Activated effector memory CD4-positive, alpha-beta T cell treated with Interleukin-2 at 50 U/mL for 16 hours (primary cell): ENCODE results near the gene ARVCF.

Source experiments
- DNase-seq: peaks from one replicate; pipeline ENCODE4 v3.0.0-alpha.2; 2020

The ARVCF gene

DNA sequence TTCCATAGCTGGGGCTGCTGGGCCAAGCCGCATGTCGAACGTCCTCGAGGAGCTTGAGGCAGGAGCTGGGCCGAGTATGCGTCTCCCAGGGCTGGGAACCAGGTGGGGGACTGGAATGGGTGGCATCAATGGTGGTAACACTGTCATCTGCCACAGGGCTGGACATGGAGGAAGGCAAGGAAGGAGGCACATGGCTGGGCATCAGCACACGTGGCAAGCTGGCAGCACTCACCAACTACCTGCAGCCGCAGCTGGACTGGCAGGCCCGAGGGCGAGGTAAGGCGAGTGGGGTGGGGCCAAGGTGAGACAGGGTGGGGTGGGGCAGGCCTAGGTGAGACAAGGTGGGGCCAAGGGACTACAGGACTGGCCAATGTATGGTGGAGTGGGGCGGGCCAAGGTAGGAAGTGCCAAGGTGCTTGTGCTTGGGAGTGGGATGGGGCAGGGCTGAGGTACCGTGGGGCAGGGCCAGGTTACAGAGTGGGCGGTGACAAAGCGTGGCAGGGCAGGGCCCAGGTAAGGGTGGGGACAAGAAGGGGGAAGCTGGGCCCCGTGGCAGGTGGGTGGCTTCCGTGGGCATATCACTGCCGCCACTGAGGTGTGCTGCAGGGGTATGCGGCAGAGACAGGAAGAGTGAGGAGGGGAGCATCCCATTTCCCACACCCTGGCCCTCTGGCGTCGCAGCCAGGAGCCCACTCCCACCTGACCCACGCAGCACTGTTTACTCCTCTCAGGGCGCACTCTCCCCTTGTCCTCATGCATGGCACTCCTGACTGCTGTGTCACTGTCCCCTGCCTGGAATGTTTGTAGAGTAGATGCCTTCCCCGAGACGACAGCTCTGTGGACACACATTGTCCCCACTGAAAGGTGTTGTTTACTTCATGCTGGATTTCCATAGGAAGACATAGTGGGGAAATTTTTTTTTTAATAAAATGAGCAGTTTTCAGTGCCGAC, 36.0 kb upstream of the ARVCF start:
- no peak for DNase-seq

DNA sequence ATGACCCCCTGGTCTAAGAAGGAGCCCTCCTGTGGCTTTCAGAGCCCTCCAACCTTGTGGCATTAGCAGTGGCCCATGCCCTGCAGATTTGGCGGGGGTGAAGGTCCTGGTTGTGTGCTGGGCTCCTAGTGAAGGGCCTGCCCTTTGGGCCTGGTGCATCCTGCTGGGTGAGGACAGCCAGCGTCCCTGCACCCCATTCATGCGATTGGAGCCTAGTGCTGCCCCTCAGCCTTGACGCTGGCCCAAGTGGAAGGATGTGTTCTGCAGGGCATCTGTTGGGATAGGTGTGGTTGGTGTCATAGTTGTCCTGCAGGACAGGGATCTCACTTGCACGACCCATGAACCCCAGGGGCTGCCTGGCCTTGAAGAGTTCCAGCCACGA, 35.3 kb upstream of the ARVCF start:
- DNase-seq = no peak

DNA sequence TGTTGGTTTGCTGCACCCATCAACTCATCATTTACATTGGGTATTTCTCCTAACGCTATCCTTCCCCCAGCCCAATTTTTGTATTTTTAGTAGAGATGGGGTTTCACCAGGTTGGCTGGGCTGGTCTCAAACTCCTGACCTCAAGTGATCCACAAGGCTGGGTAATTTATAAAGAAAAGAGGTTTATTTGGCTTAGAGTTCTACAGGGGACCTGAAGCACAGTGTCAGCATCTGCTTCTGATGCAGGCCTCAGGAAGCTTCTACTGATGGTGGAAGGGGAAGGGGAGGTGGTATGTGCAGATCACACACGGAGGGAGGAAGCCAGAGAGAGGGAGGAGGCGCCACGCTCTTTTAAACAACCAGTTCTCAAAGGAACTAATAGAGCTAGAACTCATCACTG, 30.1 kb upstream of the ARVCF start:
- DNase-seq = no peak

DNA sequence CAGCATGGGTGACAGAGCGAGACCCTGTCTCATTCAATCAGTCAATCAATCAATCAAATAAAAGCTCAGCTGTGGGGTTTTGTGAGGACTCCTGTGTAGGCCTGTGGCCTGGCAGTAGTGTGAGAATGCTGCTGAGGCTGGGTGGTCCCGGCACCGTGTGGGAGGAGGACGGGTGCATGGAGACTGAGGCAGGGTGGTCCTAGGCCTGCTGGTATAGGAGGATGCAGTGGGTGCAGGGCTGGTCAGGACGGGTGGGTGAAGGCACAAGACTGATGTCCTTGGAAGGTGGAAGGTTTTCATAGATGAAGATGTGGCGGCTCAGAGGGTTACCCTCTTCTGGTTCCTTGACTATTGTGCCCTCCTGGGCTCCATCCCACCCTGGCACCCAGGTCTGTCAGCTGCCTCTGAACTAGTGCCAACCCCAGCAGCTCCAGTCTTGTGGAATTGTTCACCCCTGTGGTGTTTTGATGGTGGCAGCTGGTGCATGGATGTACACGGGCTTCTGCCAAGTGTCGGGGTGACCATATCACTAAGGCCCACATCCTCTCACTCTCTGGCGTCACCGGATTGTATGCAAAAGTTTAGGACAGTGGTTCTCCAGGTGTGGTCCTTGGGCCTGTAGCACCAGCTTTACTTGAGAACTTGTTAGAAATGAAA, 28.0 kb upstream of the ARVCF start:
- no peak for DNase-seq

DNA sequence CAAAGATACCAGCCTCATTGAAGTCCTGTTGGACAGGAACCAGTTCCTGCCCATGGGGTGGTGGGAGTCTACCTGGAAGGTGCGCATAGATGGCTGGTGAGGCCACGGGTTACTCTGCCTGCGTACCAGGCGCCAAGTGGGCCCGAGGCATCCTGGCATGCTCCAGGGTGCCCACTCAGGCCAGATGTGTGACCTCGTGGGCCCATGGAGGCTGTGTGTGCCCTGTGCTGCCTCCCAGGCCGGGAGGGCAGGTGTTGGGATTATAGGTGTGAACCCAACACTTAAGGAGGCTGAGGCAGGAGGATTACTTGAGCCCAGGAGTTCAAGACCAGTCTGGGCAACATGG, 27.3 kb upstream of the ARVCF start:
- DNase-seq = no peak

DNA sequence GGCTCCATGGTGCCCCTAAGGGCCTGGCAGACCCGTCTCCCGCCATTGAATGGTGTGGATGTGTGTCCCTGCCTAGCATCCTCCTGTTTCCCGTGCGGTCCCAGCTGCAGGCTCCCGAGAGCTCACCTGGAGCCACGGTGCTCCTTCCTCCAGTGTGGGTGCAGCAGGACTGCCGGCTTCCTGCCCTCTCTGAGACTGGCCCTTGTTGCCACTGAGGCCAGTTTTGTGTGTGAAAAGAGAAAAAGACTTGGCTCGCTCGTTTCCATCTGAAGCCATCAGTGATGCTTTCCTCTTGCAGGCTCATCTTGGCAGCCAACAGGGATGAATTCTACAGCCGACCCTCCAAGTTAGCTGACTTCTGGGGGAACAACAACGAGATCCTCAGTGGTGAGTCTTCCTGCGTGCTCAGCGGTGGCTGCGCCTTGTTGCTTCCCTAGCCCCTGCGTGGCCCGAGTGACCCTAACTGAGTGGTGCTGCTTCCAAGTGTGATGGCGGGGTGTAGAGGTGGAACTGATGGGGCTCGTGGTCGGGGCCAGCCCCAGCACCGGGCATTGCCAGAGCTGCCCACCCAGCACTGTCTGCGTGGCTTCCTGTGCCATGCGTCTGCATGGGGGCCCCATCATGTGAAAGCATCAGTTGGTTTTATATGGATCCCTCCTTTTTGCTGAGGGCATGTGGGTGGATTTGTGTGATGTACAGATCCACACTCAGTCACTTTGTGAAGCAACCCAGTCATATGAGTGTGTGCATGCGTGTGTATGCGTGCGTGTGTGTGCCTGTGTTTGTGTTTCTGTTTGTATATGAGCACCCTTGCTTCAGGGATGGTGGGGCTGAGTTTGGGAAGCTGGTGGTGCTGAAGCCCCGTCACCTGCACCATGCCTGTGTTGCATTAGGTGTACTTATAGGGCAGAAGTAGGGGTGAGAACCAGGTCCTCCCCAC, 26.7 kb upstream of the ARVCF start:
- DNase-seq = no peak

DNA sequence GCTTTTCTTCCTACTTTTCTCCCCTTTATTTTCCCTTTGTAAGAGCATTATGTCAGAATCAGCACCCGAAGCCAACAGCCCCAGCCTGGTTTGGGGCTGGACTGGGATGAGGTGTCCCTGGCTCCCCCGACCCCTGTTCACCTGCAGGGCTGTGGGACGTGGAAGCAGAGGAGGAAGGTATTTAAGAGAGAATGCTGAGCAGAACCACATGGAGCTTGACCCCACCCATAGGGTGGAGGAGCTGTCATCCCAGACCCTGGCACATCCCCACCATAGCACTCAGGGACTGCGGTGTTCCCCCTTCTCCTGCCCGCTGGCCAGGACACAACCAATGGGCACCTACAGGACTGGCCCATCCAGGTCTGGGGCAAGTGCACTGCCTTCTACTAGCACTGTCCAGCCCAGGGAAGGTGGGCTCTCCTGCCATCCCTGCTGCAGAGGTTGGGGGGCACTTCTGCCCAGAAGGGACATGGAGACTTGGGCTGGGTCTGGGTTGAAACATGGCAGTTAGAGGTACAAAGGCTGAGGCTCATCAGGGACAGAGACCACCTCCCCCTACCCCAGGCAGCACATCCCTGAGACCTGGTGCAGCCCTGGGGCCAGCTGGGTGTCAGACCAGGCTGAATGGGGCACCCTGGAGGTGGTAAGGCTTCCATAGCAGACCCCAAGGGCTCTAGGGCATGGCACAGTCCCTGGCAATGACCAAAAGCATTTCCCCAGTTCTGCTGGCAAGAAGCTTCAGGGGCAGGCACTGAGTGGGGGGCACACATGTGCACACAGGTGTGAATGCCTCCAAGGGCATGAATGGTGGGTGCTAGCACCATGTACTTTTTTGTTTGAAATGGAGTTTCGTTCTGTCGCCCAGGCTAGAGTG, 23.9 kb upstream of the ARVCF start:
- no peak for DNase-seq

DNA sequence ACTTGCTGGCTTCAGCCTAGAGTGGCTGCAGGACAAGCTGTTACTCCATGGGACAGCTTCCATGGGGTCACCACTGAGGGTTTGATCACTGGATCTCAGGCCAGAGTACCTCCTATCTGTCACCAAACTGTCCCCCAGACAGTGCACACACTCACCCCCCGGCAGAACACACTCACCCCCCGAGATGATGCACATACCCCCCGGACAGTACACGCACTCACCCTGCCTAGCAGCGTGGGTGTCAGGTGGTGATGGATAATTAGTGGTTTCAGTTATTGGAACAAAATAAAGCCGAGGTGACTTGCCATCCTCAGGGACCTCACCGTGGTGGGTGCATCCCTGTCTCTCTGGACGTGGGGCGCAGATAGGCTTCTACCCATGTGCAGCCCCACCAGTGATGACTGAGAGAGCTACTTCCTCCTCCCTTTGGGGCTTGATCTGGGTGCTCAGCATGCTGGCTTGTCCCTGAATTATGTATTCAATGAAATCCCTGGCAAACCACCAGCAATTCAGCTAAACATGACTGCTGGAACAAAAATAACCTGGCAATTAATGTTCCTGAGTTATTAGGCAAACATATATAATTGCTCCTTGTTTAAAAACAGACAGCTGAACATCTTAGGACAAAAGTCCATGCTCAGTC, 23.2 kb upstream of the ARVCF start:
- no peak for DNase-seq

DNA sequence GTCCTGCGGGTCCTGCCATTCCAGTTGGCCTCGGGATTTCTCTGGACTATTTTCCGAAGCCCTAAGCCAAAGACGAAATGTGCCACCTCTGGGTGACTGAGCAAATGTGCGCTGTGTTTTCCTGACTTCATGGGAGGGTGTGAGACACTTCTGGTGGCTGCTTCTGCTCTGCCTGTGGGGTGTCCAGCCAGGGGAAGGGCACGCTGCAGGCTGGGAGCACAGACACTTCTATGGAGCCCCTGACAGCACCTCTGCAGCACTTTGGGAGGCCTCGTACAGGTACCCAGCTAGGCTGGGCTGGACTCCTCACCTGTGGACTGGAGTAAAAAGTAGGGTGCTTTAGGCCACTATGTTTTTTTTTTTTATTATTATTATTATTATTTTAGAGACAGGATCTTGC, 22.0 kb upstream of the ARVCF start:
- no peak for DNase-seq

DNA sequence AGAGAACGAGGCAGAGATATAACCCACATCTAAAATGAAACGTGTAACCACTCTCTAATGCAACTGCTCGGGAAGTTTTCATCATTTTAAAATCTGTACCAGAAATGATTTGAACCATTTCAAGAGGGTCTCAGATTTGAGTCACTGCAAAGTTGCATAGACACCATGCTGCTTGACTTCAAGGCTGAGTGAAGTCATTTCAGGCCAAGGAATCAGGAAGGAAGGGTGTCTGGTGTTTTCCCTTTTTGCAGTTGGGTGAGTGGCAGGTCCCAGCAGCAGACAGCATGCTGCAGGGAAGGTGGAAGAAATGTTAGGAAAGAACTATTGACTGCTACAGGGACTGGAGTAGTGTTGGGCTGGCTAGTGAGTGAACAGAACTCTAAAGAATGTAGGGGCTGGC, 20.8 kb upstream of the ARVCF start:
- DNase-seq = no peak

DNA sequence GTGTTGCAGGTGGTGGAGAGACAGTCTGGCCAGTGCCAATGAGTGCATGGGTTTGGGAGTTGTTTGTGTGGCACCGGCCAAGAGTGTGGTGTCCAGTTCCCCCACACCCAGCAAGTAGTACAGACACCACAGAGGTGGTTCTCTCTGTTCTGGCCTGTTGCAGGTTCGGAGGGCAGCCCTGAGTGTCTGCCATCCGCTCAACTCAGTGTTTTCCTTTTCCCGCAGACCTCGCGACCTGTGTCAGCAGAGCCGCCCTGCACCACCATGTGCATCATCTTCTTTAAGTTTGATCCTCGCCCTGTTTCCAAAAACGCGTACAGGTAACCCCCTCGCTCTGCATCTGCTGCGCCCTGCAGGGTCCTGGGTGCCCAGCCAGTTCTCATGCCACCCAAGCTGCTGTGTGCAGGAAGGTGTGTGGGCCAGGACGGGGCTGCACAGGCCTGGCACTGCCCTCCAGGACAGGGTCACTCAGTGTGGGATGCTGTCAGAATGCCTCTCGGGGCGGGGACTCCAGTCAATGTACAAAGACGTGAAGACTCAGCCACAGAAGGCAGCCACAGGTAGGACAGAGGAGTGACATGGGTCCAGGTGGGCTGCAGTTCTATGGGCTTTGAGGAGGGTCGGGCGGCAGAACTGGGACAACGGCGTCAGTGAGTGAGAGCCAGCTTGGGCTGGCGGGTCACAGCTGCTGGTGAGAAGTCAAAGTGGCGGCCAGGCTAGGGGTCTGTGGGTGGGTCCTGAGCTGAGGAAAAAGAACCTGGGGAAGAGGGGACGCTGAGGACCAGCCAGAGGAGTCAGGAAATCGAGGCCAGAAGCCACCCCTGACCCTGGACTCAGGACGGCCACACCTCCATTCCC, 20.1 kb upstream of the ARVCF start:
- DNase-seq = no peak

DNA sequence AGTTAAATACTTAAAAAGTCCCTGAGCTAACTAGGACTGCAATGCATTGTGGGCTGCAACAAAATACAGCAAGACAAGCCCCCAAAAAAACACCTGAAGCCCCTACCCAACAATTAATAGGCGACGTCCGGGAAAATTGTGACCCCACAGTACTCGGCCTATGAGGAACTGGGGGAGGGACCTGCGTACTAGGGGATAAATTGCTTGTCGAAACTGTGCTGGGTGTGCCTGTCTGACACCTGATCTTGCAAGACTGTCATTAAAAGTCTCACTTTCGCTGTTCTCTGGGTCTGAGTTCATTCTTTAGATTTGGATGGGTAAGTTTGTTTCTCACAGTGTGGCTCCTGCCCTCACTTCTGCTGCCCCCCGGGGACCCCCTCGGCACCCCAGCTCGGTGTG, 19.5 kb upstream of the ARVCF start:
- DNase-seq = no peak

DNA sequence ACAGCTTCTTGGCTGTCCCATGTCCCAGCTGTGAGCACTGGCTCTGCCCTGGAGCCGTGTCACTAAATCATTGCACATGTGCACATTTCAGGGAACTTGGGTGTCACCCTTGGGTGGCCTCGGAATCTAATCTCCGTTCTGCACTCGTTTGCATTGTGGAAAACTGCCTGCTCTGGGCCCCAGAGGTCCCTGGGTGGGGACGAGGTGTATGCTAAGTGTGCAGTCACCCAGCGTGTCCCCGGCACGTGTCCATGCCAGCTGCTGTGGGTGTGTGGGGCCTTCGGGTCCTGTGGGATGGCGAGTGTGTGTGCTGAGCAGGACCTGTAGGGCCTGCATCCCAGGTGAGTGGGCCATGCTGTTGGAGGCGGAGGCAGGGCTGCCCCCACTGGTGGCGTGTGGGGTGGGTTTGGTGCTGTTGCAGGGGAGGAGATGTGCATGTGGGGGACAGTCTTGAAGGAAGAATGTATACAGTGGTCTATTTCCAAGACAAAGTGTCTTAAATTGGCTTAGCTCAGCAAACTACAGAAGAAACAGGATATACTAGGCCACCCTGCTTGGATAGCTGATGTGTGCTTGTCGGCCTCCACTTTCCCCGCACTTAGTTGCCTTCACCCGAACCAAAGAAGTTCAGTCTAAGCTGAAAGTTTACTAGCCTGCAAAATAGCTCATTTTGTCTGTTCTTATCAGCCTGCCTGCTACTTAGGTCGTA, 18.9 kb upstream of the ARVCF start:
- DNase-seq = no peak

DNA sequence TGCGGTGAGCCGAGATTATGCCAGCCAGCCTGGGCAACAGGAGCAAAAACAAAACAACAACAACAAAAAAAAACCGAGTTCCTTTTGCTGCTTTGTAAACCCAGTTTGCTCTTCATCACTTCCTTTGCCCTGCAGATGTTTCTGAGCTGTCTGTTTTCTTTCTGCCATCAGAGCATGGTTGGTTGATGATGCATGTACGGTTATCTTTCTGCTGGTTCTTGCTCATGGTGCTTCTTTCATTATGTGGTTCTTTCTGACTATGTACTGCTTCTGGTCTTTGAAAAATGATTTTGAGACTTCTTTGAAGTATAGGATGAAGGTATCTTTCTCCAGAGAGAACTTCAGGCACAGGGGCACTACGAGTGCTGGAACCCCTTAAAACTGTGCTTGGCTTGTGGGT, 17.5 kb upstream of the ARVCF start:
- no peak for DNase-seq

DNA sequence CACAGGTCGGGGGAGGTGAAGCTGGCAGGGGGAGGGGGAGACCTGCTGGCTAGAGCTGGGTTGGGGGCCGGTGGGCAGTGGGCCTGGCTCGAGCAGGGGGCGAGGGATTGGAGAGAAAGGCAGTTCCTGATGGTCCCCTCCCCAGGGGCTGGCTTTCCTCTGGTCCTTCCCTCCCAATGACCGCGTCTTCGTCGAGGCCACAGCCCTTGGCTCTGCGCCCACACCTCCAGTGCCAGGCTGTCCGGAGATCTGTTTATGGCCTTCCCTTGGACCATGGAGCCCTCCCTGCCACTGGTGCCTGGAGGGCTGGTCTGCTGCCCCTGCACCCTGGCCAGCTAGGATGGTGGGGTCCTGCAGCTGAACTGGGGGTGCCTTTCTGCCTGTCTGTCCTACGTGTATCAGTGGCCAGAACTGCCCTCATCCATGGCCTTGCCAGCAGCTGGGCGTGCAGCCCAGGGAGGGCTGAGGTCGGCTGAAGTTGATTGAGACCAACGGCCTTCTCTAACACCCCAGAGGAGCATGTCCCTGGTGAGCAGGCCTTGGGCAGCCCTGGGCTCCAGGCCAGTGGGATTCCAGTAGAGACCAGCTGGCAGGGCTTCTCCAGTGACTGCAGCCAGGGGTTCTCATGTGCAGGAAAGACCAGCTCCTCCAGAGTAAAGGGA, 16.6 kb upstream of the ARVCF start:
- no peak for DNase-seq

DNA sequence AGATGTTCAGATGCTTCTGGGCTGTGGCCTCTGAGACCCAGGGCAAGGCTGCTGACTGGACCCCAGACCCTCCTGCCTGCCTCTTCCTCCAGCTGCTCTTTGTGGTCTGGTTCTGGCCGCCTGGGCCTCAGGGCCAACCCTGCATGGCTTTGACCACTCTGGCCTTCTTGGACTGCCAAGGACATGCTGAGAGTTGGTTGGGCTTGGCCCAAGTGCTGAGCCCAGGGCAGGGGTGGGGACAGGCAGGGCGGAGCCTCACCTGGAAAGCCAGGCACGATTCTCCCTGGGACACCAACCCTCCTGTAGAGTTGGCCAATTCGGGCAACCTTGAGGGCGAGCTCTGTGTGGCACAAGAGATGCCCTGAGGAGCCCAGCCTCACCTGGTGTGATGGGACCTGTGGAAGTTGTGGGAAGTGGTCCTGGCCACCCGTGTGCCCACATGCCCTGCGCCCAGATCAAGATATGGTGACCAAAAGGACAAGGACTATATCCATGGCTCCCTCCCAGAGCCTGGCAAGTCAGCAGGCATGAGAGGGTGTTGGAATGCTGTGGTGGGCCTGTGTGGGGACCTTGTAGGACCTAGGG, 15.9 kb upstream of the ARVCF start:
- DNase-seq = no peak

DNA sequence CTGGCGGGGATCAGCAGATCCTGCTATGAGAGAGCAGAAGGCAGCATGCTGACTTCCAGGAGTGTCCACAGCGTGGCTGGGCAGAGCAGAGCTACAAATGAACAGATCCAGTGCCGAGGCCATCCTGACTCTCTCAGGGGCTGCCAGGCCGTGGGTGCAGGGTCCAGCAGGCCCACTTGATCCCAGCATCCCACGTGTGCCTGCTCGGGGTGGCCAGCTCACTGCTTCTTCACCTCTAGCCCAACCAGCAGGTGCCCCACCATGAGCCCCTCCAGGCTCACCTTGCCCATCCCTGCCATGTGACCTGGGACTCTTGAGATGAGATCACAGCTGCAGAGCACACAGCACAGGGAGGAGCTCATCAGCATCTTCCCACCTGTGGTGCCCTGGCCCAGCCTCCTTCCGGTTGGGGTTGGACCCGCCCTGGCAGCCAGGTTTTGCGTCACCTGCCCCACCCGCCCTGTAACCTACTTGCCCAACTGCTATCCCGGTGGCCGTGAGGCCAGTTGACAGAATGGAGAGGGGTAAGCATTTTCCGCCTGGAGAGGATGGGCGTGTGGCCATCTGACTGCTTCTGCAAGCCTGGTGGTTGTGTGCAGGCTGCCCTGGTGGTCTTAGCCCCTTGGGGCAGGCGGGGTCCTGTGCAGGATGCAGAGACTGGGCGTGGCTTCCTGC, 15.2 kb upstream of the ARVCF start:
- peak; percentile 53 for DNase-seq

DNA sequence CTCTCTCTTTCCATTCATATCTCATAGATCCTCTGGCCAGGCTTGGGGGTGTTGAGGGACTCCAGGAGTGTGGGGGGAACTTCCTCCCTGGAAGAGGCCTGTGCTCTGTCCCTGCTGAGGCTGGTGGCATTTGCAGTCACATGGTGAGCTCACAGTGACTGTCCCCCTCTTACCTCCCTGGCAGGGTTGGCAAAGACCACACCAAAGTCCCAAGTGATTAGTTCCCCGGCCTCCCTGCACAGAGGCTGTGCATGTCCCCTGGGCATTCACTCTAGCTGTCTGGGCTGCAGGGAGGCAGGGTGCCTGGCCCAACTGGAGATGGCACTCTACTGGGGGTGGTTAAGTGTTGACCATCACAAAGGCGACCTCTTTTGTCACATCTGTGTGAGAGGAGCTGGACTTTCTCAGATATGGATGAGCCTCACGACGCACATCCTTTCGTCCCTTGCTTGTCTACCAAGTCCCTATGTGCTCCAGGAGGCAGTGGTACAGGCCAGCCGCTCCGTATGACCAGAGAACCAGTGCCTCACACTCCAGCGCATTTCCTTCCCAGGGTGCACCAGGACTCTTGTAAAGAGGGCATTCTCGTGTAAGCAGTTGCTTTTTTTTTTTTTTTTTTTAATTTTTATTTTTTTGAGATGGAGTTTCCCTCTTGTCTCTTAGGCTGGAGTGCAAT, 13.1 kb upstream of the ARVCF start:
- DNase-seq = no peak
